Transverse colon (tissue), 4 donors: ENCODE data around the gene ACTN4. TPM values are rescaled to one million over a fixed set of nuclear protein-coding genes. Genes with fewer than 3 reads are reported as not detected.

ENCODE experiments used
- DNase-seq: peaks from one replicate; pipeline ENCODE4 v3.0.0-alpha.2; 2019
- H3K27ac ChIP-seq, 4 donors: fragments of 200-600 bp; sonication (generic); 2 replicates each; pipeline ENCODE4 v1.5.1; 2016 to 2018; ENCODE audit warnings: inconsistent platforms in 4 of 4
- H3K27me3 ChIP-seq: fragments of 200-600 bp; sonication (generic); 2 replicates; pipeline ENCODE4 v1.5.1; 2017; ENCODE audit warnings: inconsistent platforms
- H3K36me3 ChIP-seq, 4 donors: fragments of 200-600 bp; sonication (generic); 2 replicates each; pipeline ENCODE4 v1.5.1; 2017 to 2019; ENCODE audit warnings: inconsistent platforms in 4 of 4
- H3K4me1 ChIP-seq, 4 donors: fragments of 200-600 bp; sonication (generic); 2 replicates each; pipeline ENCODE4 v1.5.1; 2017 to 2020; ENCODE audit warnings: inconsistent platforms in 4 of 4
- H3K4me3 ChIP-seq, 4 donors: fragments of 200-600 bp; sonication (generic); 1 replicate in 1 of 4; 2 replicates in 3 of 4; pipeline versions ENCODE4 v1.5.1 to v1.6.1; 2017 to 2019; ENCODE audit warnings: inconsistent platforms in 4 of 4
- H3K9me3 ChIP-seq, 2 donors: fragments of 200-600 bp; sonication (generic); 2 replicates each; pipeline ENCODE4 v1.5.1; 2017 to 2019; ENCODE audit warnings: inconsistent platforms in 2 of 2
- CTCF ChIP-seq, 5 experiments: fragments of 200-600 bp in 3 of 5; fragments of 450-650 bp in 2 of 5; sonication (generic) in 3 of 5; IDR thresholded peaks; 1 replicate in 2 of 5; 2 replicates in 3 of 5; pipeline ENCODE4 v1.5.1; 2016 to 2017; ENCODE audit warnings: antibody characterized with exemption in 5 of 5, inconsistent platforms in 3 of 5, mild to moderate bottlenecking in 2 of 5, moderate library complexity in 1 of 5
- EP300 ChIP-seq: sonication (generic); formaldehyde crosslinking; IDR thresholded peaks from one replicate; pipeline ENCODE4 v1.6.1; 2017; ENCODE audit warnings: antibody characterized with exemption, low read depth
- POLR2A ChIP-seq: fragments of 450-650 bp; IDR thresholded peaks from one replicate; pipeline ENCODE4 v1.6.1; 2016; ENCODE audit warnings: antibody characterized with exemption, mild to moderate bottlenecking, moderate library complexity
- POLR2AphosphoS5 ChIP-seq, 3 donors: sonication (generic); formaldehyde crosslinking; IDR thresholded peaks; one replicate each; pipeline ENCODE4 v1.6.1; 2016; ENCODE audit warnings: antibody characterized with exemption in 3 of 3
- WGBS, 2 donors: methylation state at CpG; one replicate each; pipeline ENCODE4 v1.1.5; 2018; ENCODE audit warnings: low coverage in 1 of 2; 5-methylcytosine and 5-hydroxymethylcytosine counted together
- in situ Hi-C, 4 donors: fragments of 200-750 bp; cut with MboI; loops; one replicate each; pipeline versions ENCODE4 v1.15.0 to v1.15.1; 2017; ENCODE audit warnings: low sequenced_read_pairs in 3 of 4, low pct_ligation_motif_present in 1 of 4, low pct_unique_long_range_greater_than_20kb in 1 of 4
- intact Hi-C: fragments of 100-400 bp; cut with DNase I; formaldehyde crosslinking; loops from one replicate; pipeline ENCODE4 v1.15.1; 2023; ENCODE audit warnings: low total_unique reads
- total RNA-seq, 4 donors: library from RNA; depleted of rRNA; stranded (reverse); fragments of >200 nt; gene quantifications; one replicate each; pipeline ENCODE4 v1.1.0, GENCODE V29; 2016

Gene ACTN4
- total RNA-seq, 4 donors from 2014 or later = 458 to 1,080 (median 723) TPM

GRCh38 chr19:38709671-38710415 is 62.4 kb downstream of the ACTN4 start:
- in situ Hi-C loops (no loop called here), intact Hi-C loops (loop anchor here (10.0 kb wide), 1 partner anchor 65 kb away; the partner anchor contains the start of gene ACTN4)
- WGBS, 2 donors = 81 to 93% methylated on average over 3 to 27 of the region's 27 CpGs
- no peaks in the 10 kb centered on the region for H3K9me3 ChIP-seq
- peaks cover 13 to 32% (median 20%) of the 10 kb centered on the region in 4 donors for H3K4me1 ChIP-seq
- peaks cover 0 to 54% (median 22%) of the 10 kb centered on the region in 4 donors for H3K36me3 ChIP-seq
- TF ChIP-seq POLR2A (no peak), EP300 (no peak), POLR2AphosphoS5 (IDR thresholded peaks at IDR 0.05) (no peak), CTCF (IDR thresholded peaks at IDR 0.05) (no peak)
- no peaks in the 10 kb centered on the region for H3K27me3 ChIP-seq
- DNase-seq = no peak
- no peak overlapping the region for H3K4me3 ChIP-seq
- H3K27ac ChIP-seq = peak overlapping the region; percentile 43 to 82 (median 78)

DNA sequence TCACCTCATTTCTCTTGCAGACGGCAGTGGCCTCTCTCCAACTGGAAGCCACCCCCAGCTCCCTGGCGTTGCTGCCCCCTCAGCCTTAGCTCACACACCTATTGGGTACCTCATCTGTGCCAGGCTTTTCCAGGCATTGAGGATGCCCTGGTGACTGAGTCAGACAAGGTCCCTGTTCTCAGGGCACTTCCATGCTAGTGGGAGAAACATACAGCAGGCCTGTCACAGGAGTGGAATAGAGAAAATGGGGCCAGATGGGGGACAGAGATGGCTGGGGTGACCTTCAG is 62.9 kb downstream of the ACTN4 start:
- H3K27me3 ChIP-seq = no peaks in the 10 kb centered on the region
- peaks cover 13 to 32% (median 20%) of the 10 kb centered on the region in 4 donors for H3K4me1 ChIP-seq
- peak overlapping the region in 3 of 4 donors; percentile 77 to 82 (median 78) for H3K27ac ChIP-seq
- H3K4me3 ChIP-seq = no peak overlapping the region
- DNase-seq = no peak
- H3K9me3 ChIP-seq = no peaks in the 10 kb centered on the region
- H3K36me3 ChIP-seq = peaks cover 0 to 49% (median 22%) of the 10 kb centered on the region in 4 donors
- no peak for TF ChIP-seq POLR2AphosphoS5 (IDR thresholded peaks at IDR 0.05)
- TF ChIP-seq EP300 = no peak
- no peak for TF ChIP-seq POLR2A
- no peak for TF ChIP-seq CTCF (IDR thresholded peaks at IDR 0.05)
- in situ Hi-C loops = no loop called here
- 85% methylated on average over 2 of the region's 2 CpGs; no CpG with 5 or more reads in 1 of the 2 donors for WGBS, 2 donors
- intact Hi-C loops = loop anchor here (10.0 kb wide), 1 partner anchor 66 kb away; the partner anchor contains the start of gene ACTN4

DNA sequence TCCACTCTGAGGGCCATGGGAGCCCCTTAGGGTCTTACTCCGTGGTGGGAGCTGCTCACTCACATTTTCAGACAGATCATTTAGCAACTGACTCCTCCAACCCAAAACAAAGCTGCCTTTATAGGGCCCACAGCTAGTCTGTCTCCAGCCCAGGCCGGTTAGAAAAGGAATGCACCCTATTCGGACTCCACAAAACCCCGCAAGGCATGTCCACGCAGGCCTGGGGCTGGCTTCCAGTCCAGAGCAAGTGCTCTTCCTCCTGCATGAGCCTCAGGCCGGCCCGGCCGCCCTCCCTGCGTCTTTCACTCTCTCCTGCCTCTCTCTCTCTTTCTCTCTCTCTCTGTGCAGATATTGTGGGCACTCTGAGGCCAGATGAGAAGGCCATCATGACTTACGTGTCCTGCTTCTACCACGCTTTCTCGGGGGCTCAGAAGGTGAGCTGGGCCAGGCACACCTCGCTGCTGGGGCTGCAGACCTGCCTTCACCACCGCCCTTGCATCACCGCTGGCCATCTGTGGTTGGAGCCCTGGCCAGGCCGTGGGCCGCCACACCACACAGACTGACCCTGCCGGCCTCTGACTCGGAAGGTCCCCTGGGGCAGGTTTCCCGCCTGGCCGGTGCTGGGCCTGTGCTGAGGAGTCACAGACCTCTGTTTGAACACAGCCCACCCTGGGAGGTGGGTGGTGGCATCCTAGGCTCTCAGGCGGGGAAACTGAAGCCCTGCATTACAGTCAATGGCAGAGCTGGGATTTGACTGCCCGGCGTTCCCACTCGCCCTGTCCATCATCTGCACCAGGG is 63.7 kb downstream of the ACTN4 start:
- H3K4me1 ChIP-seq = peaks cover 13 to 32% (median 19%) of the 10 kb centered on the region in 4 donors
- intact Hi-C loops = loop anchor here (10.0 kb wide), 1 partner anchor 66 kb away; the partner anchor contains the start of gene ACTN4
- in situ Hi-C loops = no loop called here

More for the DNA sequence above, 63.7 kb downstream of the ACTN4 start:
- H3K27me3 ChIP-seq = no peaks in the 10 kb centered on the region
- no peak for DNase-seq
- no peak overlapping the region for H3K4me3 ChIP-seq
- peak overlapping the region; percentile 55 to 82 (median 78) for H3K27ac ChIP-seq
- H3K9me3 ChIP-seq = no peaks in the 10 kb centered on the region
- WGBS, 2 donors = 64 to 75% methylated on average over 5 to 21 of the region's 25 CpGs
- H3K36me3 ChIP-seq = peaks cover 0 to 48% (median 23%) of the 10 kb centered on the region in 4 donors
- TF ChIP-seq POLR2A = no peak
- TF ChIP-seq EP300 = no peak
- TF ChIP-seq CTCF (IDR thresholded peaks at IDR 0.05) = no peak
